Esophagus (tissue), 2 donors: ENCODE measurements around the gene FIGLA. TPM values are rescaled to one million over a fixed set of nuclear protein-coding genes. Genes with fewer than 3 reads are reported as not detected.

Experiments used
- H3K27ac ChIP-seq, 2 donors: one replicate each; pipeline ENCODE4 v1.5.1; 2013; ENCODE audit warnings: low read depth in 2 of 2, mild to moderate bottlenecking in 2 of 2, inconsistent platforms in 1 of 2, low read length in 1 of 2, moderate library complexity in 1 of 2
- H3K27me3 ChIP-seq, 2 donors: one replicate each; pipeline ENCODE4 v1.6.1; 2013; ENCODE audit warnings: low read length in 2 of 2, control low read depth in 1 of 2, mild to moderate bottlenecking in 1 of 2; ENCODE audit not compliant: insufficient read depth in 2 of 2, control insufficient read depth in 1 of 2
- H3K36me3 ChIP-seq, 2 donors: one replicate each; pipeline ENCODE4 v1.6.1; 2013; ENCODE audit warnings: low read length in 1 of 2; ENCODE audit not compliant: control insufficient read depth in 2 of 2, insufficient read depth in 2 of 2
- H3K4me1 ChIP-seq, 2 donors: one replicate each; pipeline ENCODE4 v1.6.1; 2013; ENCODE audit warnings: low read length in 1 of 2; ENCODE audit not compliant: control insufficient read depth in 2 of 2, insufficient read depth in 2 of 2
- H3K4me3 ChIP-seq, 2 donors: one replicate each; pipeline ENCODE4 v1.5.1; 2013; ENCODE audit warnings: low read length in 2 of 2, mild to moderate bottlenecking in 2 of 2, low read depth in 1 of 2, moderate library complexity in 1 of 2
- H3K9me3 ChIP-seq, 2 donors: one replicate each; pipeline ENCODE4 v1.6.1; 2013; ENCODE audit warnings: mild to moderate bottlenecking in 2 of 2, low read depth in 1 of 2, low read length in 1 of 2, moderate library complexity in 1 of 2; ENCODE audit not compliant: control insufficient read depth in 2 of 2, insufficient read depth in 1 of 2
- WGBS, 2 donors: extraction: QIAGEN DNeasy Blood & Tissue Kit; methylation state at CpG; one replicate each; pipeline ENCODE4 v1.1.7; 2013; 5-methylcytosine and 5-hydroxymethylcytosine counted together
- polyA plus RNA-seq, 2 donors: library from polyadenylated mRNA; stranded (reverse); fragments of 200-250 nt; gene quantifications; one replicate each; pipeline ENCODE4 v1.2.3, GENCODE V29; 2013
- donor health status: healthy with polysubstance abuse.
- donor health status: Bipolar disorder and iron deficiency.

The FIGLA gene
- polyA plus RNA-seq, 2 donors, result 0.07 TPM; not detected in 1

DNA sequence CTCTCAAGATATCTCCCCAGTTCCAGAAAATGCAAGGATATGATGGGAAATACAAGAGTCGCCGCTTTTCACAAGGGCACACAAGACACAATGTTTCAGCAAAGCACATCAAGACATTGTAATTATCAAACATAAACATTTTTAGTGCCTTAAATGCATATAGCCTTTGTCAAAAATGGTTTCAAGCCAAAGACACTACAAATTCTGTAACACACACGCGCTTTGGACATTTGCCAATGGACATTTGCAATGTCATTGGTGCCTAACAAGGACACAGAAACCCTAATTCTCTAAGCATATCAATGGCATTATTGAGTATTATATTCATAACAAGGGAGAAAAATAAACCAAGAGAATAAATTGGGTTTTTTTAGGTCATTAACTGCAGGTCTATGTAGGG, 38.6 kb downstream of the FIGLA start:
- H3K4me3 ChIP-seq, result no peak overlapping the region
- H3K4me1 ChIP-seq, result no peaks in the 10 kb centered on the region
- peaks cover 0 to 4% of the 10 kb centered on the region in 2 donors for H3K9me3 ChIP-seq
- H3K36me3 ChIP-seq, result no peaks in the 10 kb centered on the region
- peaks cover 2% of the 10 kb centered on the region in 2 donors for H3K27me3 ChIP-seq
- H3K27ac ChIP-seq, result no peak overlapping the region
- 50 to 77% methylated on average over 4 of the region's 4 CpGs for WGBS, 2 donors

DNA sequence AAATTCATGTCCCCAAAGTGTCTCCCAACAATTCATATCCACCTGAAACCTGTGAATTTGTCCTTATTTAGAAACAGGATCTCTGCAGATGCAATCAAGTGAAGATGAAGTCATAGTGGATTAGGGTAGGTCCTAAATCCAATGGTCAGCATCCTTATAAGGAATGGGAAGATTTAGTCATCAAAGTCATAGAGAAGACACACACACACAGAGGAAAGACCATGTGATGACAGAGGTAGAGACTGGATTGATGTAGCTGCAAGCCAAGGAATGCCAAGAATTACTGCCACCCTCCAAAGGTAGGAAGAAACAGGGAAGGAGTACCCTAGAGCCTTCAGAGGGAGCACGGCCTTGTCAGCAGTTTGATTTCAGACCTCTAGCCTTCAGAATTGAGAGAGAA, 40.1 kb downstream of the FIGLA start:
- Histone ChIP-seq H3K27me3 (peaks cover 2% of the 10 kb centered on the region in 2 donors), H3K36me3 (no peaks in the 10 kb centered on the region), H3K4me1 (no peaks in the 10 kb centered on the region), H3K27ac (no peak overlapping the region), H3K4me3 (no peak overlapping the region), H3K9me3 (peaks cover 0 to 4% of the 10 kb centered on the region in 2 donors)
- 75 to 83% methylated on average over 1 of the region's 1 CpG for WGBS, 2 donors

GRCh38 chr2:70748002-70748784, 42.2 kb downstream of the FIGLA start:
- peaks cover 0 to 4% of the 10 kb centered on the region in 2 donors for H3K9me3 ChIP-seq
- no peaks in the 10 kb centered on the region for H3K36me3 ChIP-seq
- peaks cover 0 to 2% of the 10 kb centered on the region in 2 donors for H3K27me3 ChIP-seq
- 37 to 40% methylated on average over 1 of the region's 1 CpG for WGBS, 2 donors
- H3K4me3 ChIP-seq, result no peak overlapping the region
- no peak overlapping the region for H3K27ac ChIP-seq
- no peaks in the 10 kb centered on the region for H3K4me1 ChIP-seq

DNA sequence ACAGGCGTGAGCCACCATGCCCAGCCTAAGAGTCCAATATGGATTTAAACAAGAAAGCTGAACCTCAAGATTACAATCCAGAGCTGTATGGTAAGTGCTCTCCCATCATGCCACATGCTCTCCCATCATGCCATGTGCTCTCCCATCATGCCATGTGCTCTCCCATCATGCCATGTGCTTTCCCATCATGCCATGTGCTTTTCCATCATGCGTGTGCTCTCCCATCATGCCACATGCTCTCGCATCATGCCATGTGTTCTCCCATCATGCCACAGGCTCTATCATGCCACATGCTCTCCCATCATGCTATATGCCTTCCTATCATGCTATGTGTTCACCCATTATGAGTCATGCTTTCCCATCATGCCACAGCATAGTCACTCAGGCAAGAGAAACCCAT, 43.2 kb downstream of the FIGLA start:
- Histone ChIP-seq H3K9me3 (peaks cover 0 to 4% of the 10 kb centered on the region in 2 donors), H3K27ac (no peak overlapping the region), H3K4me3 (no peak overlapping the region), H3K4me1 (no peaks in the 10 kb centered on the region), H3K36me3 (no peaks in the 10 kb centered on the region), H3K27me3 (peaks cover 0 to 2% of the 10 kb centered on the region in 2 donors)
- WGBS, 2 donors, result 94 to 97% methylated on average over 3 of the region's 3 CpGs

- peaks cover 0 to 2% of the 10 kb centered on the region in 2 donors for H3K27me3 ChIP-seq
- no peaks in the 10 kb centered on the region for H3K4me1 ChIP-seq
- no peak overlapping the region for H3K4me3 ChIP-seq
- WGBS, 2 donors, result 50 to 57% methylated on average over 5 of the region's 5 CpGs
- H3K36me3 ChIP-seq, result no peaks in the 10 kb centered on the region
- peaks cover 0 to 4% of the 10 kb centered on the region in 2 donors for H3K9me3 ChIP-seq
- H3K27ac ChIP-seq, result no peak overlapping the region
These were observed 44.1 kb downstream of the FIGLA start for GRCh38 chr2:70746094-70746974.

DNA sequence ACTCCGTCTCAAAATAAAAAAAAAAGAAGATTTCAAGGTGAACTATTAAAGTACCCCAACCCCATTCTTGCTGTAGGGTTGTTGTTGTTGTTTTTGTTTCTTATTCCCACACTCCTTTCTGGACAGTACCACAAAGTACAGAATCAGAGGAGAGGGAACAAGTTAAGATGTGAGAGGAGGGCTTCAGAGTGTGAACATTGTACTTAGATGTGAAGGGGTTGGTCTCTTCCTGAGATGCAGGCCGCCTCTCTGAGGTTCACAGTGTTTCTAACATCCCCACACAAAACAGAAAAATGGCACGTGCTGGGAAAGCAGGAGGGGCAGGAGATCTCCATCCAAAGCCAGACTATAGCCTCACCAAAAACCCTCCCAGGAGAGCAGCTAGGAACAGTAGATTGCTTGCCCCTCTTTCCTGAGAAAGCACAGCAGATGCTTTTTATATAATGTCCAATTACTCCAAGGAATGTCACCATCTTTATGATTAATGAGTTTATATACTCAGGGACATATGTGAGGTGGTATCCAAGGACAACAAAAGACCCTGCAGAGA, 45.1 kb downstream of the FIGLA start:
- H3K4me1 ChIP-seq, result no peaks in the 10 kb centered on the region
- H3K4me3 ChIP-seq, result no peak overlapping the region
- H3K9me3 ChIP-seq, result peaks cover 0 to 4% of the 10 kb centered on the region in 2 donors
- H3K36me3 ChIP-seq, result no peaks in the 10 kb centered on the region
- H3K27ac ChIP-seq, result no peak overlapping the region
- no peaks in the 10 kb centered on the region for H3K27me3 ChIP-seq
- WGBS, 2 donors, result 69 to 73% methylated on average over 3 of the region's 3 CpGs

GRCh38 chr2:70744397-70744796, 46.0 kb downstream of the FIGLA start:
- H3K36me3 ChIP-seq, result no peaks in the 10 kb centered on the region
- H3K27me3 ChIP-seq, result no peaks in the 10 kb centered on the region
- WGBS, 2 donors, result 56 to 58% methylated on average over 3 of the region's 3 CpGs
- peaks cover 0 to 4% of the 10 kb centered on the region in 2 donors for H3K9me3 ChIP-seq
- H3K4me1 ChIP-seq, result no peaks in the 10 kb centered on the region
- H3K27ac ChIP-seq, result no peak overlapping the region
- H3K4me3 ChIP-seq, result no peak overlapping the region

DNA sequence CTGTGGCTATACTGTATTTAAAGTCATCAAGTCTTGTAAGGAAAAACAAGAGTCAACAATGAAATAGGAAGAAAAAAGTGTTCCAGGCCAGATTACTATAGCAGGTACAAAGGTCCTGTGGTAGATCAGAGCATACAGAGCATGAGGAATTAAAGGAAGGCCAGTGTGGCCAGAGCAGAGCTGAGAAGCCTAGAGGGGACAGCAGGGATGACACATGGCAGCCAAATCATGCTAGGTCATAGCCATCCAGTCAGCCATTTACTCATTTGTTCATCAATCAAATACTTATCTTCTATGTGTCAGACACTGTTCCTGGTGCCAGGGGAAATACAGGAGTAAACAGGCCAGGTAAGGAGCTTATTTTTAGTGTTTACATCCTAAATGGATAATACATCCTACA, 46.8 kb downstream of the FIGLA start:
- no peak overlapping the region for H3K4me3 ChIP-seq
- no peak overlapping the region for H3K27ac ChIP-seq
- no peaks in the 10 kb centered on the region for H3K27me3 ChIP-seq
- no peaks in the 10 kb centered on the region for H3K36me3 ChIP-seq
- peaks cover 0 to 4% of the 10 kb centered on the region in 2 donors for H3K9me3 ChIP-seq
- no peaks in the 10 kb centered on the region for H3K4me1 ChIP-seq

DNA sequence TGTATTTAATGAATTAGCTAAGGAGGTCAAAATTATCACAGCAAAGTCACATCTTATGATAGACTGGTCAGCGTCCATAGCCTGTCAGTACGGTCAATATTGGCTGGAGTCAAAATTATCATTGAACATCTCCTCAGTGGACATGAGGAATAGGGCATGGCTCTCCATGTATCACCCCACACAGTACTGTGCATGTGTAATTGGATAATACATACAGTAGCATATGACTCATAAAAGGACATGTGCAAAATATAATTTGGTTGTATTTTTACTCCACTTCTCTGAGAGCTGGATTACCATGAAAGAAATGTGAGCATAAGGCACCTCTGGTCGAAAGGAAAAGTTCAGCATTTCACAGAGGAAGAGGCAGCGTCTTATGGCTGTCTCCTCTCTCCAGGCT, 47.4 kb downstream of the FIGLA start:
- Histone ChIP-seq H3K4me3 (no peak overlapping the region), H3K27me3 (peaks cover 0 to 4% of the 10 kb centered on the region in 2 donors), H3K27ac (no peak overlapping the region), H3K4me1 (no peaks in the 10 kb centered on the region), H3K9me3 (peaks cover 0 to 4% of the 10 kb centered on the region in 2 donors), H3K36me3 (no peaks in the 10 kb centered on the region)
- WGBS, 2 donors, result 84 to 87% methylated on average over 4 of the region's 4 CpGs
